ENCODE measurements around the gene HTRA2.
A peak's percentile ranks its signal among the peaks of the same experiment; 100 is the strongest.

HTRA2 gene

GRCh38 chr2:74512744-74513604, 16.8 kb upstream of the HTRA2 start:
- Histone ChIP-seq H3K27me3 (ENCODE audit: low read depth, low read length) (no peaks in the 10 kb centered on the region), H3K27ac (ENCODE audit: low read length) (no peak overlapping the region; the same call in 1 of the 2 replicates), H4K20me1 (ENCODE audit: insufficient read depth, low read length) (no peaks in the 10 kb centered on the region), H3K4me2 (ENCODE audit: low read length) (peak overlapping the region; percentile 81), H3K4me3 (ENCODE audit: low read length) (peak overlapping the region; percentile 84), H3K36me3 (replicated peaks; ENCODE audit: low read depth, low read length) (no peaks in the 10 kb centered on the region), H3K4me1 (ENCODE audit: low read length) (peaks cover 16% of the 10 kb centered on the region), H3K79me2 (ENCODE audit: low read length) (no peaks in the 10 kb centered on the region), H2AFZ (ENCODE audit: low read depth, low read length) (no peak overlapping the region), H3K9me3 (ENCODE audit: insufficient read depth, low read length) (no peaks in the 10 kb centered on the region), H3K9ac (ENCODE audit: low read length) (peak overlapping the region; percentile 61)
- TF ChIP-seq CTCF (IDR thresholded peaks at IDR 0.05; ENCODE audit: low read depth, low read length) (no peak), EZH2phosphoT487 (IDR thresholded peaks at IDR 0.05; ENCODE audit: low read depth) (no peak)

GRCh38 chr2:74513605-74514367, 15.9 kb upstream of the HTRA2 start:
- Histone ChIP-seq H3K27me3 (ENCODE audit: low read depth, low read length) (no peaks in the 10 kb centered on the region), H3K4me1 (ENCODE audit: low read length) (peaks cover 10% of the 10 kb centered on the region), H3K79me2 (ENCODE audit: low read length) (no peaks in the 10 kb centered on the region), H3K9ac (ENCODE audit: low read length) (peak overlapping the region; percentile 61), H4K20me1 (ENCODE audit: insufficient read depth, low read length) (no peaks in the 10 kb centered on the region), H3K4me3 (ENCODE audit: low read length) (peak overlapping the region; percentile 84), H3K36me3 (replicated peaks; ENCODE audit: low read depth, low read length) (no peaks in the 10 kb centered on the region), H3K9me3 (ENCODE audit: insufficient read depth, low read length) (no peaks in the 10 kb centered on the region), H3K4me2 (ENCODE audit: low read length) (peak overlapping the region; percentile 81), H3K27ac (ENCODE audit: low read length) (peak overlapping the region; percentile 14; the same call in 1 of the 2 replicates), H2AFZ (ENCODE audit: low read depth, low read length) (peak overlapping the region; percentile 68; the same call in 1 of the 2 replicates)
- TF ChIP-seq CTCF (IDR thresholded peaks at IDR 0.05; ENCODE audit: low read depth, low read length) (no peak), EZH2phosphoT487 (IDR thresholded peaks at IDR 0.05; ENCODE audit: low read depth) (no peak)

- TF ChIP-seq EZH2phosphoT487 (IDR thresholded peaks at IDR 0.05; ENCODE audit: low read depth) (no peak), CTCF (IDR thresholded peaks at IDR 0.05; ENCODE audit: low read depth, low read length) (no peak)
- peak within 1 kb of the TSS; percentile 61 for H3K9ac ChIP-seq (ENCODE audit: low read length)
- H3K4me2 ChIP-seq (ENCODE audit: low read length): peak within 1 kb of the TSS; percentile 81
- peaks cover 6% of the 10 kb centered on the region for H3K4me1 ChIP-seq (ENCODE audit: low read length)
- peak within 1 kb of the TSS; percentile 14; the same call in 1 of the 2 replicates for H3K27ac ChIP-seq (ENCODE audit: low read length)
- no peaks in the 10 kb centered on the region for H3K79me2 ChIP-seq (ENCODE audit: low read length)
- H3K27me3 ChIP-seq (ENCODE audit: low read depth, low read length): no peaks in the 10 kb centered on the region
- peaks cover 4% of the 10 kb centered on the region for H3K36me3 ChIP-seq (replicated peaks; ENCODE audit: low read depth, low read length)
- peak within 1 kb of the TSS; percentile 84 for H3K4me3 ChIP-seq (ENCODE audit: low read length)
- no peaks in the 10 kb centered on the region for H4K20me1 ChIP-seq (ENCODE audit: insufficient read depth, low read length)
- H2AFZ ChIP-seq (ENCODE audit: low read depth, low read length): peak within 1 kb of the TSS; percentile 68; the same call in 1 of the 2 replicates
- no peaks in the 10 kb centered on the region for H3K9me3 ChIP-seq (ENCODE audit: insufficient read depth, low read length)
Measured at GRCh38 chr2:74514368-74515270, 15.1 kb upstream of the HTRA2 start, which contains the start of gene TLX2. TLX2 (plus strand) TSS chr2:74514450; CDS start chr2:74514807, 357 bp downstream.
